Fibroblast of lung (primary cell): ENCODE data around the gene ACP6. TPM values are rescaled to one million over a fixed set of nuclear protein-coding genes. Genes with fewer than 3 reads are reported as not detected.

Experiments
- DNase-seq, 2 donors: peaks; one replicate each; pipeline versions ENCODE4 v3.0.0 to v3.0.0-alpha.2; 2010; ENCODE audit warnings: low read depth in 2 of 2
- H2AFZ ChIP-seq: 2 replicates; pipeline ENCODE4 v1.5.1; 2012; ENCODE audit warnings: low read length, control low read depth, inconsistent platforms
- H3K27ac ChIP-seq: 2 replicates; pipeline ENCODE4 v1.5.1; 2011; ENCODE audit warnings: low read length, control low read depth; ENCODE audit not compliant: insufficient read depth
- H3K27me3 ChIP-seq: 2 replicates; pipeline ENCODE4 v1.5.1; 2011; ENCODE audit warnings: mild to moderate bottlenecking, low read length; ENCODE audit not compliant: control insufficient read depth, insufficient read depth
- H3K36me3 ChIP-seq: 2 replicates; pipeline ENCODE4 v1.5.1; 2011; ENCODE audit warnings: low read length; ENCODE audit not compliant: control insufficient read depth, insufficient read depth
- H3K4me1 ChIP-seq: 2 replicates; pipeline ENCODE4 v1.5.1; 2011; ENCODE audit warnings: low read length; ENCODE audit not compliant: control insufficient read depth, insufficient read depth; ENCODE audit errors: extremely low read depth
- H3K4me2 ChIP-seq: 2 replicates; pipeline ENCODE4 v1.5.1; 2011; ENCODE audit warnings: low read length, control low read depth; ENCODE audit not compliant: insufficient read depth; ENCODE audit errors: extremely low read depth
- H3K4me3 ChIP-seq, 4 experiments: fragments of 200-600 bp in 1 of 4; sonication (generic) in 1 of 4; replicated peaks in 1 of 4; 2 replicates each; pipeline ENCODE4 v1.5.1; 2011 to 2016; ENCODE audit warnings: low read length in 4 of 4, low read depth in 3 of 4, mild to moderate bottlenecking in 3 of 4, control low read depth in 2 of 4, inconsistent platforms in 1 of 4, mixed read lengths in 1 of 4; ENCODE audit not compliant: insufficient read depth in 1 of 4; ENCODE audit errors: control extremely low read depth in 1 of 4
- H3K79me2 ChIP-seq: 2 replicates; pipeline ENCODE4 v1.5.1; 2012; ENCODE audit warnings: mild to moderate bottlenecking, low read length, inconsistent platforms; ENCODE audit not compliant: control insufficient read depth, insufficient read depth
- H3K9ac ChIP-seq: 2 replicates; pipeline ENCODE4 v1.5.1; 2011; ENCODE audit warnings: mild to moderate bottlenecking, low read length, control low read depth; ENCODE audit not compliant: insufficient read depth
- H3K9me3 ChIP-seq: 2 replicates; pipeline ENCODE4 v1.5.1; 2012; ENCODE audit warnings: low read depth, low read length; ENCODE audit not compliant: control insufficient read depth, insufficient read depth
- H4K20me1 ChIP-seq: 2 replicates; pipeline ENCODE4 v1.5.1; 2011; ENCODE audit warnings: low read length; ENCODE audit not compliant: control insufficient read depth, insufficient read depth; ENCODE audit errors: extremely low read depth
- CTCF ChIP-seq, 2 donors: IDR thresholded peaks in 1 of 2; conservative IDR thresholded peaks in 1 of 2; 1 replicate in 1 of 2; 2 replicates in 1 of 2; pipeline ENCODE4 v1.5.1; 2011 to 2012; ENCODE audit warnings: low read length in 2 of 2, control low read depth in 1 of 2, inconsistent platforms in 1 of 2, low read depth in 1 of 2, mild to moderate bottlenecking in 1 of 2
- EZH2 ChIP-seq: IDR thresholded peaks from 2 replicates; pipeline ENCODE4 v1.5.1; 2012; ENCODE audit warnings: low read length, control low read depth, mild to moderate bottlenecking; ENCODE audit errors: missing control alignments
- polyA plus RNA-seq, 2 donors: library from polyadenylated mRNA; depleted of rRNA in 1 of 2; stranded (reverse) in 1 of 2; unstranded in 1 of 2; fragments of >200 nt; gene quantifications; 2 replicates each; pipeline ENCODE4 v1.2.1, GENCODE V29; 2011 to 2012; ENCODE audit warnings: missing spikeins in 1 of 2
- total RNA-seq: library from RNA; depleted of rRNA; stranded (reverse); fragments of >200 nt; gene quantifications from 2 replicates; pipeline ENCODE4 v1.2.1, GENCODE V29; 2014

ACP6 gene
- total and polyA plus RNA-seq, 2 donors (not counting 1 experiment from before 2014, with no cell fraction given), result 3.9 to 7.4 TPM

- Histone ChIP-seq H3K4me3 (no peak overlapping the region), H3K9ac (no peak overlapping the region), H3K4me2 (no peak overlapping the region), H2AFZ (no peak overlapping the region), H3K27me3 (no peaks in the 10 kb centered on the region), H3K27ac (no peak overlapping the region), H3K9me3 (no peaks in the 10 kb centered on the region), H4K20me1 (no peaks in the 10 kb centered on the region), H3K4me1 (no peaks in the 10 kb centered on the region), H3K79me2 (no peaks in the 10 kb centered on the region), H3K36me3 (no peaks in the 10 kb centered on the region)
- TF ChIP-seq EZH2, result no peak
- TF ChIP-seq CTCF (conservative IDR thresholded peaks at IDR 0.05 in 1 of 2, IDR thresholded peaks at IDR 0.05 in 1 of 2; ENCODE audit: low read depth in 1 of 2, low read length in 2 of 2), result no peak
- peak in 1 of 2 donors; percentile 15 for DNase-seq
These were observed 39.9 kb downstream of the ACP6 start for GRCh38 chr1:147630447-147630846.

GRCh38 chr1:147630022-147630421 is 40.3 kb downstream of the ACP6 start:
- Histone ChIP-seq H3K9me3 (no peaks in the 10 kb centered on the region), H2AFZ (no peak overlapping the region), H3K4me2 (no peak overlapping the region), H3K27me3 (no peaks in the 10 kb centered on the region), H3K27ac (no peak overlapping the region), H3K36me3 (no peaks in the 10 kb centered on the region), H4K20me1 (no peaks in the 10 kb centered on the region), H3K79me2 (no peaks in the 10 kb centered on the region), H3K4me1 (no peaks in the 10 kb centered on the region), H3K9ac (no peak overlapping the region), H3K4me3 (no peak overlapping the region)
- TF ChIP-seq CTCF (conservative IDR thresholded peaks at IDR 0.05 in 1 of 2, IDR thresholded peaks at IDR 0.05 in 1 of 2; ENCODE audit: low read depth in 1 of 2, low read length in 2 of 2) (no peak), EZH2 (no peak)
- DNase-seq, result no peak

- Histone ChIP-seq H2AFZ (no peak overlapping the region), H3K27ac (no peak overlapping the region), H4K20me1 (no peaks in the 10 kb centered on the region), H3K4me1 (no peaks in the 10 kb centered on the region), H3K9ac (no peak overlapping the region), H3K27me3 (no peaks in the 10 kb centered on the region), H3K9me3 (no peaks in the 10 kb centered on the region), H3K4me3 (no peak overlapping the region), H3K36me3 (no peaks in the 10 kb centered on the region), H3K79me2 (no peaks in the 10 kb centered on the region), H3K4me2 (no peak overlapping the region)
- TF ChIP-seq CTCF (conservative IDR thresholded peaks at IDR 0.05 in 1 of 2, IDR thresholded peaks at IDR 0.05 in 1 of 2; ENCODE audit: low read depth in 1 of 2, low read length in 2 of 2) (no peak), EZH2 (no peak)
- no peak for DNase-seq
These were observed 41.9 kb downstream of the ACP6 start for GRCh38 chr1:147628441-147628840.
